GM18499 (cell line): Measurements from ENCODE around the gene PARD3B.

Experiments
- ATAC-seq: cut with Tn5 transposase; IDR thresholded peaks from one replicate; pipeline ENCODE4 v1.9.1; 2021; ENCODE audit warnings: moderate number of reproducible peaks; ENCODE audit not compliant: insufficient read depth, unreplicated experiment

PARD3B gene

GRCh38 chr2:205141381-205141780 is 596.1 kb downstream of the PARD3B start:
- ATAC-seq, result no peak

- no peak for ATAC-seq
Observed at GRCh38 chr2:205145888-205146287, 600.6 kb downstream of the PARD3B start.

- no peak for ATAC-seq
Observed at GRCh38 chr2:205148755-205149154, 603.5 kb downstream of the PARD3B start.

- ATAC-seq, result no peak
Observed at GRCh38 chr2:205156457-205156856, 611.2 kb downstream of the PARD3B start.

- no peak for ATAC-seq
Observed at GRCh38 chr2:205158404-205158803, 613.1 kb downstream of the PARD3B start.

GRCh38 chr2:205161156-205161839 is 616.0 kb downstream of the PARD3B start:
- no peak for ATAC-seq

- no peak for ATAC-seq
Observed at GRCh38 chr2:205166745-205167144, 621.5 kb downstream of the PARD3B start.

DNA sequence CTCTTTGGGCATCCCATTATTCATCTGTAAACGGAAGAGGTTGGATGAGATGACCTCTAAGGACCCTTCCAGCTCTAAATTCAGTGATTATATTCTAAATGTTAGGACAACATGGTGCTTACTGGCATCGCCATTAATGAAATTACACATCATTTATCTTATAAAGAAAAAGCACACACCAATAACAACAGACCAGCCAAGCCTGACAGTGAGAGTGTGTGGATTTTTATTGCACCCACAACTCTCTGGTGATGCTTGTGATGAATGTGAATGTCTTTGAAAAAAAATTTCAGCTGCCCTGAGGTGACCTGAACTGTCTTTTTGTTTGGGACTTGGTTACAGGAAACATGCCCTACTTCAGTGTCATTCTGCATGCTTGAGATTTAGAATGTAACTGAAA is 623.7 kb downstream of the PARD3B start:
- ATAC-seq, result no peak

DNA sequence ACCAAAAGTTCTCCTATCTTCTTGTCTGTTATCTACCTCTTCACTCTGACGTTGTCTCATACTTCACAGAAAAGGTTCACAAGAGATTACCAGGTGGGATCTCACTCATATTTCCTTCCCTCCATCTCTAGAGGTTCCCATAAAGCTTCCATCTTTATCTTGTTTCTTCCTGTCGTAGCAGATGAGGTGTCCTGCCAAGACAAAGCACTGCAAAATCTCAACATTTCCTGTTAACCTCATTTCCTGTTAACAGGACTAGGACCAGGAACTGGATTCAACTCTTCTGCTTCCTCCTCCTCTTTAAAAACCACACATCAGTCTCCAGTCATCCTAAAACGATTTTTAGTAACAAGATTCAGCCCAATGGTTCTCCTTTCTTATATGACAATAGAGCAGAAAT is 624.2 kb downstream of the PARD3B start:
- no peak for ATAC-seq

DNA sequence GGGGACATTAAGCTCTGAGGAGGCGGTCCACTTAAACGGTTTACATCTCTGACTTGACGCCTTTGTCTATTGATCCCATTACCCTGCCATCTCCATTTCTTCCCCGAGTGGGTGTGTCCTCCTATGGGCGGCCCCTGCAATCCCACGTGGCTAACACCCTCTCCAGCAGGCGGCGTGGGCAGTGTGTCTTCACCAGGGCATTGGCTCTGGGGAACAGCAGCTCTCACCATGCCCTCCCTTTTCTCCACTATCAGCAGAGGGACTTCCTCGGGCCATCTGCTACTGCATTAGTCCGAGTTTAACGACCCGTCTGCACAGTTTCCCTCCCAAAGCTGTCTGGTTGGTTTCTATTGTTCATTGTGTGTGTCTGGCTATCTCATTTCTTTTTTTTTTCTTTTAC is 625.1 kb downstream of the PARD3B start:
- ATAC-seq, result no peak

DNA sequence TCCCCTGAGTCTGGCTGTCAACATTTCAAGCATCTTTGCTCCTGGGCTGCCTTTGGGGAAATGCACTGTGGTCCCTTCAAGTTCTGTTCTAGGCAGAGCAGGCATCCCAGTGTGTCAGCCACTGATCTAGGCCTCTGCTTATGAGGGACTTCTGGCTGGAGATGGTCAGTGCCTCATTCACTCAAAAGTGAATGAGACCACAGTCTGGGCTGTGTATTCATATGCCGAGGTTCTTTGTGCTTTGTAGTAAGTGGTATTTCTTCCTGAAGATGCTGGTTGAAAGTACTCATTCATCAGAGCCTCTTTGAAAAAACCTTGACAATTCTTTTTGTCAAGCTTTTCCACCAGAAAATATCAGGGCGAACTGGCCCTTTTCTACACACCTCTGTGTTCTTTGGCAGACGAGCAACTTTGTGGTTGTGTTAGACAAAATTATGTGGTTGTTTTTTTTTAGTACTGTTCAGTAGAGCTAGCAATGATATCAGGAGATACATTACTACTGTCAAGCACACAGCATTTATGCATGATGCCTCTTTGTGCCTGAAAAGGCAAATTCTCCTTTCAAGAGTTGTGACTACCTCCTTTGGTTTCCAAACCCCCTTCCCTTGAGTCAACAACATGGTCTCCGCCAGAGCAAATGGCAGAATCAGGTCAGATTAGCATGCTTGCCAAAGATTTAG is 626.1 kb downstream of the PARD3B start:
- no peak for ATAC-seq

GRCh38 chr2:205175831-205176230 is 630.6 kb downstream of the PARD3B start:
- ATAC-seq, result no peak

DNA sequence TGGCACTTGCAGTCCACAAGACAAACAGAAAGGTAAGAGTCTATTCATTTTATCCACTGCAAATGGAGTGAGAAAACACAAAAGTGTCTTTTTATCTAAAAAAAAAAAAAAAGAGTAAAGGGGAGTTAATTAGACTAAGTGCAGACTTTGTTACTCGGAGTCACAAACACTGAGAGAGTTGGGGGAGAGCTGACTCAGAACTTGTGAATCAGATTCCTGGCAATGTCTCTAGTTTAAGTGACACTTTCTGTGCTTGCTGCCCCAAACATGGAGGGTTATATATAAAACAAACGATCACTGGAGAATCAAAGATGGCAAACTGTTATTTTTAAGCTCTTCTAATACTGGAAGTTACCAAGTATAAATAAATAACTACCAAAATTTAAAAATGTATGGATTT is 631.3 kb downstream of the PARD3B start:
- ATAC-seq, result no peak

DNA sequence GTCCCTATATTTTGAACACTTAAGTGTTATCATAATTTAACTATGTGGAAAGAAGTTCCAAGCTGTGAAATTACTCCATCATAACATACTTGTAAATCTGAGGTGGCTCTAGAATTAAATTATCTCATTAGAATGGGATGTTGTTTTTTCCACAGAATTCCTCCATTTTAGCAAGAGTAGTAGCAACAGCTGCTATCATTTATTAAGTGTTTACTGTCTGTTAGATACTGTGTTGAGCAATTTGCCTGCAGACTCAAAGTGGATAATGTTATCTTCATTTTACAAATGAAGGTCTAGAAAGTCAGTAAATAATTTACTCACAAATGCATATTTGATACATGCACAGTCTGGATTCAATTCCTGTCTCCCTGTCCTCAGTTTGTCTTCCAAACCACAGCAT is 632.3 kb downstream of the PARD3B start:
- ATAC-seq, result no peak

- no peak for ATAC-seq
Observed at GRCh38 chr2:205180730-205181129, 635.5 kb downstream of the PARD3B start.

GRCh38 chr2:205187731-205188130 is 642.5 kb downstream of the PARD3B start:
- no peak for ATAC-seq

GRCh38 chr2:205188239-205189138 is 643.2 kb downstream of the PARD3B start:
- no peak for ATAC-seq

GRCh38 chr2:205189301-205189700 is 644.0 kb downstream of the PARD3B start:
- ATAC-seq, result no peak

GRCh38 chr2:205190528-205190927 is 645.3 kb downstream of the PARD3B start:
- no peak for ATAC-seq

GRCh38 chr2:205193125-205193835 is 648.0 kb downstream of the PARD3B start:
- ATAC-seq, result no peak
